A172 (cell line): ENCODE results near the gene SPCS2. TPM values are rescaled to one million over a fixed set of nuclear protein-coding genes. Genes with fewer than 3 reads are reported as not detected.
"Not testable (repeated sequence)": the region's sequence is repeated elsewhere in the genome, so short reads cannot be mapped to it uniquely, and the experiment has no call there.

Experiments
- DNase-seq: peaks from one replicate; pipeline ENCODE4 v3.0.0-alpha.2; 2015; ENCODE audit warnings: low spot score
- total RNA-seq: library from RNA; depleted of rRNA; stranded (reverse); fragments of >200 nt; shearing (Covaris generic); gene quantifications from 2 replicates; pipeline ENCODE4 v1.2.3, GENCODE V29; 2014

SPCS2 gene
- total RNA-seq, 1 experiment from 2014 or later = 35.6 TPM

- no peak for DNase-seq
Measured at GRCh38 chr11:74949753-74950137, 679 bp downstream of the SPCS2 start.

DNA sequence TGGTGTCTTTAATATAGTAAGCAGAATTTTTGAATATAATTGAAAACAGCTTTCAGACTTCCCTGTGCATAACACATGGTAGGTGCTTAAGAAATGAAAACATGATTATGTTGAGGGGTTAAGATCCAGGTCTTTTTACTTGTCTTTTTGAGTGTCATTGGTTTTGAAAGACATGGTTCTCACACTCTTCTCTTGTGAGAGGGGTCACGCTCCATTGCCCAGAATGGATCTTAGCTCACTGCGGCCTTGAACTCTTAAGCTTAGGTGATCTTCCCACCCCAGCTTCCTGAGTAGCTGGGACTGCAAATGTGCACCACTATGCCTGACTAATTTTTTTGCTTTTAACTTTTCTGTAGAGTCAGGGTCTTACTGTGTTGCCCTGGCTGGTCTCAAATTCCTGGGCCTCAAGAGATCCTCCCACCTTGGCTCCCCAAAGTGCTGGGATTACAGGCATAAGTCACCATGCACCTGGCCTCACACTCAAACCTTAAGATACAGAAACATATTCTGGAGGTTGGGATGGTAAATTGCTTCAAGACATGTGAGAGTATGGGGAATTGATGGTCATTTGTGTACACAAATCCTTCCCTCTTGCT, 1.4 kb downstream of the SPCS2 start:
- no peak for DNase-seq

DNA sequence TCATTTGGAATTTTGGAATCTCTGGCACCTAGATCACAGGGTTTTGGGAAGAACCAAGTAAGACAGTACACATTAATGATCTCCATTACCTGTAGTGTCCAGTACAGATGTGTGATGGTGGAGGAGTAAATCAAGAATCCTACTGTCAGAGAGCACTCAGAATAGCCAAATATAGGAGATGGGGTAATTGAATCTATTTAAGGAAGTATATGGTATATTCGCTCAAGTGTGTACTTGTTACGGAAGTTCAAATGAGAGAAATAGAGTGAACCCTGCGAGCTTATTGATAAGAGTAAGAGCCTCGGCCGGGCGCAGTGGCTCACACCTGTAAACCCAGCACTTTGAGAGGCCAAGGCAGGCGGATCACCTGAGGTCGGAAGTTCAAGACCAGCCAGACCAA, 2.2 kb downstream of the SPCS2 start:
- DNase-seq = no peak

GRCh38 chr11:74952752-74953151, 3.7 kb downstream of the SPCS2 start:
- DNase-seq = no peak

- DNase-seq = no peak
Measured at GRCh38 chr11:74953451-74953850, 4.4 kb downstream of the SPCS2 start.

- DNase-seq = no peak
Measured at GRCh38 chr11:74954199-74954598, 5.1 kb downstream of the SPCS2 start.

- DNase-seq = no peak
Measured at GRCh38 chr11:74956397-74957015, 7.4 kb downstream of the SPCS2 start.

- no peak for DNase-seq
Measured at GRCh38 chr11:74957937-74958629, 9.0 kb downstream of the SPCS2 start.

DNA sequence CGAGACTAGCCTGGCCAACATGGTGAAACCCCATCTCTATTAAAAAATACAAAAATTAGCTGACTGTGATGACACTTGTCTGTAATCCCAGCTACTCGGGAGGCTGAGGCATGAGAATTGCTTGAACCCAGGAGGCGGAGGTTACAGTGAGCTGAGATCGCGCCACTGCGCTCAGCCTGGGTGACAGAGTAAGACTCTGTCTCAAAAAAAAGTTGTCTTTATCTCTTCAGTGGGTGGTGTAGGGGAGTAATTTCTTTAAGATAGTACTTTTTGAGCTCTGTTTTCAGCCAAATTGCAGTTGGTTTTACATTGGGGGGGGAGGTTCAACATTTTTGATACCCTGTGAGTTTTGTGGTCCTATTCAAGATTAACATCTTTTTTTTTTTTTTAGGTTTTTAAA, 11.1 kb downstream of the SPCS2 start:
- DNase-seq = not testable (repeated sequence)

- peak; percentile 59 for DNase-seq
Measured at GRCh38 chr11:74966651-74967050, 17.6 kb downstream of the SPCS2 start.

DNA sequence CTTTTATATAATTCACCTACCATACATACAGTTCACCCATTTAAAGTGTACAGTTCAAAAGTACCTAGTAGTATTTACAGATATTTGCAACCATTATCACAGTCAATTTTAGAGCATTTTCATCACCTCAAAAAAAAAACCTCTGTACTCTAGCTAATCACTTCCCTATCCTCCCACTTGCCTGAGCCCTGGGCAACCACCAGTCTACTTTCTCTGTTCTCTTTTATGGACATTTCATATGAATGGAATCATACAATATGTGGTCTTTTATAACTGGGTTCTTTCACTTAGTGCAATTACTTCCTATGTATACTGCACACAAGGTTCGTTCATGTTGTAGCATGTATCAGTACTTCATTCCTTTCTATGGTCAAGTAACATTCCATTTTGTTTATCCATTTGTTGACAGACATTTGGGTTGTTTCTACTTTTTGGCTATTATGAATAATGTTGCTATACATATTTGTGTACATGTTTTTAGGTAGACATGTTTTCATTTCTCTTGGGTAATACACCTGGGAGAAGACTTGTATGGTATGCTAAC, 21.9 kb downstream of the SPCS2 start:
- DNase-seq = no peak

- no peak for DNase-seq
Measured at GRCh38 chr11:74971424-74971823, 22.4 kb downstream of the SPCS2 start.

- DNase-seq = no peak
Measured at GRCh38 chr11:74978041-74978440, 29.0 kb downstream of the SPCS2 start.

DNA sequence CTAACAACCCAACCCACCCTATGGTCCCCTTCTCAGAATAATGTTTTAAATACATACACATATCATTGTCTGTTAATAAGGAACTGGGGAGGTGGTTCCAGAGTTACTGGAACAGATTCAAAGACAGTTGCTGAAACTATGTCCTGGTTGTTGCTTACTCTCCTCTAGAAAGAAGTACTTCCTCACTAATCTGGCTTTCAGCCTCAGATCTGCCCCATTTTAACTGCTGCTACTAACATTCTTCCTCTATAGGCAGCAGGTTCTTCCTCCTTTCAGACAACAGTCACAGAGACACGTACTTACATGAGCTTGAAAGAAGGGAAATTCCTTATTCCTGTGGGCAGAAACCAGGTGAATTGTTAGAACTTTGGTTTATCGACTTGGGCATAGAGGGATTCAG, 31.6 kb downstream of the SPCS2 start:
- DNase-seq = no peak

GRCh38 chr11:74981888-74982287, 32.8 kb downstream of the SPCS2 start:
- DNase-seq = no peak

GRCh38 chr11:74984070-74984469, 35.0 kb downstream of the SPCS2 start:
- no peak for DNase-seq

GRCh38 chr11:74984730-74985129, 35.7 kb downstream of the SPCS2 start:
- DNase-seq = no peak

DNA sequence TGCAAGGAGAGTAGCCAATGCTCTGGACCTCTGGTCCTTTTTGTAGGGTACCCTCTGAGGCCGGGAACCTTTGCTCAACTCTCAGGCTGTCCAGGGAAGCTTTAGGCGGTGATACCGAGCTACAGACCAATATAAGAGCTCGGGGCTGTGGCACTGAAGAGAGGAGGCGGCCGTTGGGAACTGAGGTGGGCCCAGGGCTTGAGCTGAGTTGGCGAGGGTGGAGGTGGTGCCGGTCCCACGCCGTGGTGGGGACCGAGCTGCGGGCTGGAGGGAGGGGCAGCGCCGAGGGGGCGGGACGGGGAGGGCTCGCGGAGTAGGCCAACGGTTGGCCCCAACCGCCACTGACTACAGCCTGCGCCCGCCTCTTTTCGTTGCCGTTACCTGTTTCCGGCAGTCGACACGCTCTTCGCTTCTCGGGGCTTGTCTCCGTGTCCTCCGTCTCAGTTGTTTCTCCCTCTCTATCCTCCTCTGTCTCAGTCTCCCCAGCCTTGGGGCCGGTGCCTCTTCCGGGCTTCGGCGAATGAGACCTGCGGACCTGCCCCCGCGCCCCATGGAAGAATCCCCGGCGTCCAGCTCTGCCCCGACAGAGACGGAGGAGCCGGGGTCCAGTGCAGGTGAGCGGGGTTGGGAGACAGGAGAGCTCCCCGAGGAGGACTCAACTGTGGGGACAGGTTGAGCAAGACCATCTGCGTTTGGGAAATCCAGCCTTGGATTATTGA, 39.6 kb downstream of the SPCS2 start, which contains the start of gene NEU3:
NEU3 (plus strand) TSS at position 393 of the 719 bp plus-strand sequence; CDS start at position 521, 128 bp downstream.
- DNase-seq = peak; percentile 82

DNA sequence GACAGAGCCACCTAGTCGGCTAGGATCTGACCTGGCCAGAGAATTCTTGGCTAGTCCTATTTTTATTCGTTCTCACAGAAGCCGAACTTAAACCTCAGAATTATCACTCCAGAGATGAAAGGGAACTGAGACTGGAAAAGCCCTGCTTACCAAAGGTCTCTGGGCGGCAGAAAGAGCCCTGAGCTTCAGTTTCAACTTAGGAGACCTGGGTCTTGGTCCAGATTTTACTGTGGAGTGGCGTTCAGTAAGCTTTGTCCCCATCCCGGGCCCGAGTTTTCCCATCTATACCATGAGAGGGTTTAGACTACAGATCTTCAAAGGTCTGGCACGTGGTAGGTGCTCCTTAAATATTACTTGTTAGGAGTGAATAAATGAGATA, 40.2 kb downstream of the SPCS2 start:
- peak; percentile 27 for DNase-seq

GRCh38 chr11:74990150-74990549, 41.1 kb downstream of the SPCS2 start:
- not testable (repeated sequence) for DNase-seq

DNA sequence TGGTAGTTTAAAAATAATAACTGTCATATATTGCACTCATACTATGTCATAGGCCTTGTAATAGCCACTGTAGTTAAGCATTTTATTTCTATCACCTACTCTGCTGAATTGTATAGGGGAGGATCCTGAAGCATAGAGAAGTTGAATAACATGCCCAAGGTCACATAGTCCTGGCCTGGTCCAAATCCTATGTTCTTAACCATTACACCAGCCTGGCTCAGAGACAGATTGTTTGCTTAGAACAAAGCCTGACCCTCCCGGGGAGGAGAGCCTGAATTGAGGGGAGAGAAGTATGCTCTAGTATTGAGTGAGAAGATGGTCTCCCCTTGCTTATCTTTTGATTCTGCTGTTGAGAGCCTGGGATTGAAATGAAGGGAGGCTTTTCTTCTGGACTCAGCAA, 41.9 kb downstream of the SPCS2 start:
- DNase-seq = no peak

- no peak for DNase-seq
Measured at GRCh38 chr11:74992852-74993251, 43.8 kb downstream of the SPCS2 start.
